Measurements from ENCODE around the gene PIP5K1C.

The PIP5K1C gene, protein sequence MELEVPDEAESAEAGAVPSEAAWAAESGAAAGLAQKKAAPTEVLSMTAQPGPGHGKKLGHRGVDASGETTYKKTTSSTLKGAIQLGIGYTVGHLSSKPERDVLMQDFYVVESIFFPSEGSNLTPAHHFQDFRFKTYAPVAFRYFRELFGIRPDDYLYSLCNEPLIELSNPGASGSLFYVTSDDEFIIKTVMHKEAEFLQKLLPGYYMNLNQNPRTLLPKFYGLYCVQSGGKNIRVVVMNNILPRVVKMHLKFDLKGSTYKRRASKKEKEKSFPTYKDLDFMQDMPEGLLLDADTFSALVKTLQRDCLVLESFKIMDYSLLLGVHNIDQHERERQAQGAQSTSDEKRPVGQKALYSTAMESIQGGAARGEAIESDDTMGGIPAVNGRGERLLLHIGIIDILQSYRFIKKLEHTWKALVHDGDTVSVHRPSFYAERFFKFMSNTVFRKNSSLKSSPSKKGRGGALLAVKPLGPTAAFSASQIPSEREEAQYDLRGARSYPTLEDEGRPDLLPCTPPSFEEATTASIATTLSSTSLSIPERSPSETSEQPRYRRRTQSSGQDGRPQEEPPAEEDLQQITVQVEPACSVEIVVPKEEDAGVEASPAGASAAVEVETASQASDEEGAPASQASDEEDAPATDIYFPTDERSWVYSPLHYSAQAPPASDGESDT

DNA sequence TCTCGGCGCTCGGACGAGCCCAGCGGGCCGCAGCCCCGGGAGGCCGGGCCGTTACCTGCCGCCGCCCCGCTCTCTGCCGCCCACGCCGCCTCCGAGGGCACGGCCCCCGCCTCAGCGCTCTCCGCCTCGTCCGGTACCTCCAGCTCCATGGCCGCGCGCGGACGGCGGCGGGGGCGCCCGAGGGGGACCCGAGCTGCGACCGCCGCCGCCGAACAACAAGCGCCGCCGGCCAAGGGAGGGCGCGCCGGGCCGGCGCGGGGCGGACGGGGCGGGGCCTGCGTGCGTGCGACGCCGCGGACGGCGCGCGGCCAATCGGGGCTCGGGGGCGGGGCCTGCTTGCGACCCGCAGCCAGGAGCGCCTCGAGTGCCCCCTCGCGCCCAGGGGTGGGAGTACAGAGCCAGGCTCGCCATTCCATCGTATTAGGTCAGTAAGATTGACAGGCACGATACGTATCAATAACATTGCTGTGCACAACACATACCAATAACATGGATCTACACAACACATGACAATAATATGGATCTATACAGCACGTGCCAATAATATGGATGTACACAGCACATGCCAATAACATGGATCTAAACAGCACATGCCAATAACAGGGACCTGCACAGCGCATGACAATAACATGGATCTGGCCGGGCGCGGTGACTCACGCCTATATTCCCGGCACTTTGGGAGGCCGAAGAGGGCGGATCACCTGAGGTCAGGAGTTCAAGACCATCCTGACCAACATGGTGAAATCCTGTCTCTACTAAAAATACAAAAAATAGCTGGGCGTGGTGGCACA, at the start of gene PIP5K1C:
TSS of gene PIP5K1C (minus strand) at position 227 of the 791 bp plus-strand sequence. CDS start at position 149, 78 bp downstream.
- peak; percentile 90 for DNase-seq

GRCh38 chr19:3748965-3749364, 48.7 kb upstream of the PIP5K1C start:
- peak; percentile 42 for DNase-seq

DNA sequence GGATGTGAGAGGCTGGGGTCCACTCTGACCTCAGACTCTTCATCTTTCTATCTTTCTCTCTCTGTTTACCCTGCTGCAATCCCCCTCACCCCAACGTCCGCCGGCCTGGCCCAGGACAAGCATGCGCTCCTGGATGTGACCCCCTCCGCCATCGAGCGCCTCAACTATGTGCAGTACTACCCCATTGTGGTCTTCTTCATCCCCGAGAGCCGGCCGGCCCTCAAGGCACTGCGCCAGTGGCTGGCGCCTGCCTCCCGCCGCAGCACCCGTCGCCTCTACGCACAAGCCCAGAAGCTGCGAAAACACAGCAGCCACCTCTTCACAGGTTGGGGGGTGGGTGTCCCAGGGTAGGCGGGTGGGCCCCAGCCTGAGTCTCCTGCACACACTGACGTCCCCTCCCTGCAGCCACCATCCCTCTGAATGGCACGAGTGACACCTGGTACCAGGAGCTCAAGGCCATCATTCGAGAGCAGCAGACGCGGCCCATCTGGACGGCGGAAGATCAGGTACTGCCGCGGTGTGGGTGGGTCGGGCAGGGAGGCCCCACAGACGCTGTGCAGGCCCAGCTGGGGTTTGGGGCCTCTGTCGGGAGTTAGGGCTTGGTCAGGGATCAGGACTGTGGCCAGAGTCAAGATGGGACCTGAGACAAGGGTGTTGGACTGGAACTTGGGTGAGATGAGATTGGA, 46.2 kb upstream of the PIP5K1C start:
- no peak for DNase-seq

DNA sequence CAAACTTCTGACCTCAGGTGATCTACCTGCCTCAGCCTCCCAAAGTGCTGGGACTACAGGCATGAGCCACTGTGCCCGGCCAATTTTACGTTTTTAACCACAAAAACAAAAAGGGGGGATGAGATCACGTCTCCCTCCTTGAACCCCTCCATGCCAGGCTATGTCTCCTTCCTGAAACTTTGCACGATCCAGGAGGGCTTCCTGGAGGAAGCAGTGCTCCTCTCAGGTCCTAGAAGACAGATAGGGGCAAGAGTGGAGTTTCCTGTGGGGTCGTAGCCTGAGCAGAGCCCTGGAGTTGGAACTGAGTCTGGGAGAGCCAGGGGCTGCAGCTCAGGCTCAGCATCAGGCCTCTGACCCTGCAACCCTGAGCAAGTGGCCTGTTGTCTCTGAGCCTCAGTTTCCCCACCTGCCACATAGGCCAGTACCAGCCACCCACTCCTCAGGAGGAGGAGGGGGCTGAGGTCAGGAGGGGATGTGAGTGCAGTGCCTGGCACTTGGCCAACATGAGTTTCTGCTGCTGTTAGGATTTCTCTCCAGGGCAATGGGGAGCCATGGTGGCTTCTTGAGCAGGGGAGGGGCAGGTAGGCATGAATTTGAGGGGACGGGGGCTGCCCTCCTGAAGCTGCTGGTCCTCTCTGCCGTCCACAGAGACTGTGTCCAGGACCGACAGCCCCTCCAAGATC, 45.2 kb upstream of the PIP5K1C start:
- no peak for DNase-seq

- peak; percentile 33 for DNase-seq
Observed at GRCh38 chr19:3743486-3743885, 43.2 kb upstream of the PIP5K1C start.

DNA sequence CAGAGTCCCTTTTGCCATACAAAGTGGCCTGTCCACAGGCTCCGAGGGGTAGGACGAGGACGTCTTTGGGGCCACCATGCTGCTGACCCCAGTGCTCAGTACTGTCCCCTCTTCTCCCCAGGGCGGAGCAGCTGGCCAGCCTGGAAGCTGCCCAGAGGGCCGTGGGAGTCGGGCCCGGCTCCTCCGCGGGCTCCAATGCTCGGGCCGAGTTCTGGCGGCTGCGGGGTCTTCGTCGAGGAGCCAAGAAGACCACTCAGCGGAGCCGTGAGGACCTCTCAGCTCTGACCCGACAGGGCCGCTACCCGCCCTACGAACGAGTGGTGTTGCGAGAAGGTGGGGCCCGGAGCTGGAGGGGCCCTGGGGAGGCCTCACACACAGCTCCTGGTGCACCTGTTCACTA, 40.2 kb upstream of the PIP5K1C start:
- DNase-seq = no peak

DNA sequence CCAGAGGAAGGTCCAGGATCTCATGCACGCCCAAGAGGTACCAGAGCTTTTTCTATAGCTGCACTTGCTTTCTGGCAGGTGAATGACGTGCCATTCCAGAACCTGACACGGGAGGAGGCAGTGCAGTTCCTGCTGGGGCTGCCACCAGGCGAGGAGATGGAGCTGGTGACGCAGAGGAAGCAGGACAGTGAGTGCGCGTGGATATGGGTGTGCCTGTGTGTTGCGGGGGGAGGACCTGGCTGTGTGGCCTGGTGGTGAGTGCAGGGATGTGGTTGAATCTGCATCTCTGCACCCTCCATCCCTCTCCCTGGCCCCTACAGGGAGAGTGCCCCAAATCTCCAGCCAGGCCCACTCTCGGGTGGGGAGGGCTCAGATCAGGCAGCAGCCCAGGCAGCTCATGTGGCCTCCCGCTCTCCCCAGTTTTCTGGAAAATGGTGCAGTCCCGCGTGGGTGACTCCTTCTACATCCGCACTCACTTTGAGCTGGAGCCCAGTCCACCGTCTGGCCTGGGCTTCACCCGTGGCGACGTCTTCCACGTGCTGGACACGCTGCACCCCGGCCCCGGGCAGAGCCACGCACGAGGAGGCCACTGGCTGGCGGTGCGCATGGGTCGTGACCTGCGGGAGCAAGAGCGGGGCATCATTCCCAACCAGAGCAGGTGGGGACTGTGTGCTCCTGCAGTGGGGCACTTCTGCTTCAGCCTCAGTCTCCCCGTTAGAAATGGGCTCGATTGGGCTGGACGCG, 38.4 kb upstream of the PIP5K1C start:
- DNase-seq = no peak

- DNase-seq = no peak
Observed at GRCh38 chr19:3737487-3738205, 37.4 kb upstream of the PIP5K1C start.

DNA sequence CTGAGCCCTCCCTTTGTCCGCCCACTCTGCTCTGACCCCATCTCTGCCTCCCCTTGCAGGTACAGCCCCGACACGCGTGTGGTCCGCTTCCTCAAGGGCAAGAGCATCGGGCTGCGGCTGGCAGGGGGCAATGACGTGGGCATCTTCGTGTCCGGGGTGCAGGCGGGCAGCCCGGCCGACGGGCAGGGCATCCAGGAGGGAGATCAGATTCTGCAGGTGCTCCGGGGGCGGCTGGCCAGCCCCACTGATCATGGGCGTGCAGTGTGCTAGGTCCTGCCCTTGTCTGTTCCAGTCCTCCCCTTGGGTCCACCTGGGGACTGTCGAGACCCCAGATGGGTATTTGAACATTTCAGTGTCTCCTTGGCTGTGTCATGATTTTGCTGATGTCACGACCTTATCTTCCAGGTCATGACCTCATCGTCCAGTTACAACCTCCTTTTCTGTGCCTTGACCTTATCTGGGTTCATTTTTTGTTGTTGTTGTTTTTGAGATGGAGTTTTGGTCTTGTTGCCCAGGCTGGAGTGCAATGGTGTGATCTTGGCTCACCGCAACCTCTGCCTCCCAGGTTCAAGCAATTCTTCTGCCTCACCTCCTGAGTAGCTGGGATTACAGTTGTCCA, 35.9 kb upstream of the PIP5K1C start:
- DNase-seq = no peak

- DNase-seq = no peak
Observed at GRCh38 chr19:3734310-3734600, 34.0 kb upstream of the PIP5K1C start.

DNA sequence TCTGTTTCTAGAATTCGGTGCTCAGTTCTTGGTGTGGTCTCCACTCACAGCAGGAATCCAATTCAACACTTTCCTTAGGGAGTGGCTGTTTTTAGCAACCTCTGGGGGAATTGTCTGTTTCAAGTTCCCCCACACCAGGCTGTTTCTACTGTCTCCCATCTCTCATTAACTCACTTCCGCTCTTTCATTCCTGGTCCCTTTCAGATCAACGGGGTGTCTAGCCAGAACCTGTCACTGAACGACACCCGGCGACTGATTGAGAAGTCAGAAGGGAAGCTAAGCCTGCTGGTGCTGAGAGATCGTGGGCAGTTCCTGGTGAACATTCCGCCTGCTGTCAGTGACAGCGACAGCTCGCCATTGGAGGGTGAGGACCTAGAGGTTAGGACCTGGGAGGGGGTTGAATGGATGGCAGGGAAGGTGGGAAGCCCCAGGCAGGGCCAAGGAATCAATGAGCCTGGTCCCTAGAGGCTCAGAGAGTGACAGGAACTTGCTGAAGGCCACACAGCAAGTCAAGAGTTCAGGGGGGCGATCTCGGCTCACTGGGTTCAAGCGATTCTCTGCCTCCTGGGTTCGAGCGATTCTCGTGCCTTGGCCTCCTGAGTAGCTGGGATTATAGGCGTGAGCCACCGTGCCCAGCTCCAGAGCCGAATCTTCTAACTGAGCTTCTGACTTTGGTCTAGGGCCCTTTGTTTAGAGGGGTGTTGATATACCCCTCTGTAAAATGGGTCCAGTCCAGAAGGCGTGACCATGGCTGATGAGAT, 33.5 kb upstream of the PIP5K1C start:
- DNase-seq = no peak

DNA sequence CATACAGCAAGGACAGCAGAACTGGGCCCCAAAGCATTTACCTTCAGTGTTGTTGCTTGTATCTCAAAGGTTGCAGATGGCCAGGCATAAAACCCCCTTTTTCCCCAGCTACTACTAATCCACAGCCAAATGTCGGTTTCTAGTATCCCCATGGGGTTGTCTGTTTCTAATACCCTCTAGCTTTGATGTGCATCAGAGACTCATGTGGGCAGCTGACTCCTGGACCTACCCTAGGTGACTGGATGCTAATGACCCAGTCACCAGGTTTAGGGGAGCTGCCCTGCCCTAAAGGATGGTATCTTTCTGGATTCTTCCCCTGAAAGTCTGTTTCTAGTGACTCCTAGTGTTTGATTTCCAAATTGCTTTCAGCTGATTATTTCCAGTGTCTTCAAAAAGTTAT, 31.8 kb upstream of the PIP5K1C start:
- DNase-seq = no peak

- DNase-seq = no peak
Observed at GRCh38 chr19:3730457-3730958, 30.2 kb upstream of the PIP5K1C start.

DNA sequence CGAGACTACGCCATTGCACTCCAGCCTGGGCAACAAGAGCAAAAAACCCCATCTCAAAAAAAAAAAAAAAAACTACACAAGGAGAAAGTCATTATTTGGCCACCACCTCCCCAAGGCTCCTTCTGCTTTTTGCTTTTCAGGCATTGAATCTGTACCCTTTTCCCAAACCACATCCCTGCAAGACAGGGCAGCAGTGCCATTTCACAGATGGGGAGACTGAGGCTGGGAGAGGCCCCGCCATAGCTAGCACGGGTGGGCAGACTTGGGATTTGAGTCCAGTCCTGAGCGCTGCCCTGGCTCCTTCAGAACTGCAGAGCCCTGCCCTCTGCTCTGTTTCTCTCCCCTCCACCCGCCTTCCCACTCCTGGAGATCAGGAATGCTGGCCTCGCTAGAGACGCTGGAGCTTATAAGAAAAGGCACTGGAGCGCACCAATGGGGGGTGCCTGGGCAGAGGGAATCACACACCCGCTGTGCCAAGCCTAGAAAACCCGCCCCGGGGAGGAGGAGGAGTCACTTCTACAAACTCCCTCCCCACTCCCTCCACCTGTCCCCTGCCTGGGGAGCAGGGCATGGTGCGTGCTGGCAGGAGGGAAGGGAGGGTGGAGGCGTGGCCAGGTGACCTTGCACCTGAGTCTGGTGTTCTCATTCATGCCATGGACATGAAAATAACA, 25.5 kb upstream of the PIP5K1C start:
- peak; percentile 63 for DNase-seq

DNA sequence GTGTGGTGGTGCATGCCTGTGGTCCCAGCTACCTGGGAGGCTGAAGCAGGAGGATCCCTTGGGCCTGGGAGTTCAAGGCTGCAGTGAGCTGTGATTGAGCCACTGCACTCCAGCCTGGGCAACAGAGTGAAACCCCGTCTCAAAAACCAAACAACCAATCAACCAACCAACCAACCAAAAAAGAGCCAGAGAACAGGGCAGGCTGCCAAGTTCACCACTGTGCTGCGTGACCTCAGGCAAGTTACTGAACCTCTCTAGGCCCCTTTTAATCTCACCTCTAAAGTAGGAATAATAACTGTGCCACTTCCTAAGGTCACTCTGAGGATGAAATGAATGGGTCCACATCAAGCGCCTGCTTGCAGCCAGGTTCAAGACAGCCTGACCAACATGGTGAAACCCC, 24.9 kb upstream of the PIP5K1C start:
- DNase-seq = no peak

GRCh38 chr19:3723883-3724282, 23.6 kb upstream of the PIP5K1C start:
- DNase-seq = no peak

GRCh38 chr19:3723110-3723488, 22.8 kb upstream of the PIP5K1C start:
- no peak for DNase-seq

DNA sequence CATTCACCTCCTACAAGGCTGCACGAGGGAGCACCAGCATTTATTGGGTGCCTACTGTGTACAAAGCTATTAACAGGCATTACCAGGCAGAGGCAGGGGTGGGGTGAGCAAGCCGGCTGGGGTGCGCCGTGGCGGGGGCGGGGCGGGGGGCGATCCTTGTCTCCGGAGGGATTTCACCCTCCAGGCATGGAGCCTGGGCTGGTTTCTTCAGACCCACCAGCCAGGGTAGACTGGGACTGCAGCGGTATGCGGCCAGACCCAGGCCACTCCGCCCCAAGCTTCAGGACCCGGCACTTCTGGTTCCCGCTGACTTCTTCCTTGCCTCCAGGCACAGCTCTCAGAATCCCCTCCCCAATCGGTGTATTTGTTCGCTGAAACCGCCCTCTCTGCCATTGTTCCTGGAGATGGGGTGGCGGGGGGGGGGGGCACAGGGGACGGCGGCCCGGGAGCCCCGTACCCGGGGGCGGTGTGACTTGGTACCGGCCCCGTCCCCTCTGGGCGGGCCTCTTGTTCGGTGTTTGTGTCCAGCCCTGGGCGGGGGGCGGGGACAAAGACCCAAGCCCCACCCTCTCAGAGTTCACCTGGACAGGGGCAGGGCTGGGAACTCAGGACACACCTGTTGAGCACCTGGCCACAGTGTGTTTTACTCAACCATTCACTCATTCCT, 22.3 kb upstream of the PIP5K1C start:
- DNase-seq = peak; percentile 72
